ENCODE measurements around the gene NDST4. TPM values are rescaled to one million over a fixed set of nuclear protein-coding genes. Genes with fewer than 3 reads are reported as not detected.

NDST4 gene
- total RNA-seq: not detected in 2 replicates

GRCh38 chr4:115113506-115114106, at the start of gene NDST4:
TSS of gene NDST4 (minus strand) at chr4:115113620. CDS start at chr4:115077036, 36,584 bp downstream.

Data from cardiac atrium fibroblast (primary cell).